ENCODE measurements around the gene WDR70. TPM values are rescaled to one million over a fixed set of nuclear protein-coding genes. Genes with fewer than 3 reads are reported as not detected.
"Not testable (repeated sequence)": the region's sequence is repeated elsewhere in the genome, so short reads cannot be mapped to it uniquely, and the experiment has no call there.

Gene WDR70
- total and polyA plus RNA-seq, 7 donors = 8.4 to 36.4 (median 25.5) TPM

GRCh38 chr5:37400501-37400900 is 21.4 kb downstream of the WDR70 start:
- H3K4me1 ChIP-seq = no peaks in the 10 kb centered on the region
- H3K36me3 ChIP-seq = peaks cover 0 to 64% (median 10%) of the 10 kb centered on the region in 4 donors
- DNase-seq = no peak
- intact Hi-C loops (cut with DNase I) = no loop called here
- no peaks in the 10 kb centered on the region for H3K9me3 ChIP-seq
- H3K27me3 ChIP-seq = no peaks in the 10 kb centered on the region
- 92 to 93% methylated on average over 4 of the region's 4 CpGs for WGBS, 2 donors
- TF ChIP-seq CTCF (IDR thresholded peaks at IDR 0.05) = no peak
- no peak for TF ChIP-seq EP300 (IDR thresholded peaks at IDR 0.05)
- no peak for TF ChIP-seq POLR2A (IDR thresholded peaks at IDR 0.05)
- TF ChIP-seq POLR2AphosphoS5 (IDR thresholded peaks at IDR 0.05) = no peak
- H3K27ac ChIP-seq = no peak overlapping the region
- no peak overlapping the region for H3K4me3 ChIP-seq

GRCh38 chr5:37412515-37412914 is 33.4 kb downstream of the WDR70 start:
- no peak for TF ChIP-seq POLR2A (IDR thresholded peaks at IDR 0.05)
- TF ChIP-seq EP300 (IDR thresholded peaks at IDR 0.05) = no peak
- TF ChIP-seq POLR2AphosphoS5 (IDR thresholded peaks at IDR 0.05) = no peak
- TF ChIP-seq CTCF (IDR thresholded peaks at IDR 0.05) = no peak
- intact Hi-C loops (cut with DNase I) = loop anchor here (2.0 to 5.0 kb wide), 2 partner anchors 185 to 422 kb away; no protein-coding TSS in a partner anchor
- peaks cover 0 to 22% (median 0%) of the 10 kb centered on the region in 4 donors for H3K36me3 ChIP-seq
- no peaks in the 10 kb centered on the region for H3K27me3 ChIP-seq
- peaks cover 0 to 4% (median 0%) of the 10 kb centered on the region in 4 donors for H3K4me1 ChIP-seq
- H3K4me3 ChIP-seq = no peak overlapping the region
- 91 to 93% methylated on average over 3 of the region's 3 CpGs for WGBS, 2 donors
- H3K27ac ChIP-seq = no peak overlapping the region
- no peak for DNase-seq
- no peaks in the 10 kb centered on the region for H3K9me3 ChIP-seq

- H3K4me3 ChIP-seq; DNase-seq; intact Hi-C loops (cut with DNase I); H3K27ac ChIP-seq; H3K4me1 ChIP-seq; H3K9me3 ChIP-seq; H3K27me3 ChIP-seq: not testable (repeated sequence)
- H3K36me3 ChIP-seq = peaks cover 0 to 24% (median 0%) of the 10 kb centered on the region in 4 donors
- 92 to 94% methylated on average over 22 of the region's 33 CpGs for WGBS, 2 donors
These were observed 36.3 kb downstream of the WDR70 start for GRCh38 chr5:37415456-37415855.

- TF ChIP-seq POLR2A (IDR thresholded peaks at IDR 0.05) (no peak), CTCF (IDR thresholded peaks at IDR 0.05) (no peak), EP300 (IDR thresholded peaks at IDR 0.05) (no peak), POLR2AphosphoS5 (IDR thresholded peaks at IDR 0.05) (no peak)
- H3K27ac ChIP-seq = no peak overlapping the region
- intact Hi-C loops (cut with DNase I) = no loop called here
These were observed 38.2 kb downstream of the WDR70 start for GRCh38 chr5:37417347-37417746.

GRCh38 chr5:37424441-37424840 is 45.3 kb downstream of the WDR70 start:
- peaks cover 0 to 6% (median 0%) of the 10 kb centered on the region in 4 donors for H3K36me3 ChIP-seq
- TF ChIP-seq POLR2AphosphoS5 (IDR thresholded peaks at IDR 0.05) = no peak
- TF ChIP-seq POLR2A (IDR thresholded peaks at IDR 0.05) = no peak
- no peak for TF ChIP-seq CTCF (IDR thresholded peaks at IDR 0.05)
- TF ChIP-seq EP300 (IDR thresholded peaks at IDR 0.05) = no peak

More at GRCh38 chr5:37417347-37417746, 38.2 kb downstream of the WDR70 start:
- Histone ChIP-seq H3K27me3 (no peaks in the 10 kb centered on the region), H3K36me3 (peaks cover 0 to 19% (median 0%) of the 10 kb centered on the region in 4 donors), H3K9me3 (no peaks in the 10 kb centered on the region), H3K4me3 (no peak overlapping the region), H3K4me1 (peaks cover 0 to 4% (median 0%) of the 10 kb centered on the region in 4 donors)
- DNase-seq = no peak
- 83 to 92% methylated on average over 9 of the region's 9 CpGs for WGBS, 2 donors

More at GRCh38 chr5:37424441-37424840, 45.3 kb downstream of the WDR70 start:
- no peak overlapping the region for H3K27ac ChIP-seq
- intact Hi-C loops (cut with DNase I) = no loop called here
- no peaks in the 10 kb centered on the region for H3K27me3 ChIP-seq
- no peaks in the 10 kb centered on the region for H3K4me1 ChIP-seq
- DNase-seq = no peak
- no peak overlapping the region for H3K4me3 ChIP-seq
- no peaks in the 10 kb centered on the region for H3K9me3 ChIP-seq
- WGBS, 2 donors = 90 to 91% methylated on average over 8 of the region's 8 CpGs

Measured in sigmoid colon (tissue), 7 donors.